Effector memory CD8-positive, alpha-beta T cell (primary cell): Measurements from ENCODE around the gene RHEBL1.
A peak's percentile ranks its signal among the peaks of the same experiment; 100 is the strongest.

ENCODE experiments used
- ATAC-seq: fragments of 150-1000 bp; cut with Tn5 transposase; replicated peaks from 2 replicates; pipeline ENCODE4 v1.10.0; 2021; ENCODE audit warnings: mild to moderate bottlenecking, moderate library complexity
- DNase-seq, 3 experiments: peaks; one replicate each; pipeline ENCODE4 v3.0.0; 2021
- H3K27ac Mint-ChIP-seq, 2 donors: one replicate each; pipeline ENCODE4 v1.8.0; 2022; ENCODE audit warnings: mild to moderate bottlenecking in 2 of 2, mixed read lengths in 2 of 2, moderate library complexity in 2 of 2
- H3K27me3 Mint-ChIP-seq, 2 donors: one replicate each; pipeline ENCODE4 v1.8.0; 2022; ENCODE audit warnings: mixed read lengths in 2 of 2
- H3K36me3 Mint-ChIP-seq: one replicate; pipeline ENCODE4 v1.8.0; 2022; ENCODE audit warnings: mild to moderate bottlenecking, moderate library complexity, mixed read lengths; ENCODE audit not compliant: insufficient read depth
- H3K4me1 Mint-ChIP-seq, 2 donors: one replicate each; pipeline ENCODE4 v1.8.0; 2022; ENCODE audit warnings: low read depth in 2 of 2, mixed read lengths in 2 of 2
- H3K4me3 Mint-ChIP-seq, 2 donors: one replicate each; pipeline ENCODE4 v1.8.0; 2022; ENCODE audit warnings: mild to moderate bottlenecking in 2 of 2, mixed read lengths in 2 of 2, moderate library complexity in 2 of 2
- H3K9me3 Mint-ChIP-seq, 2 donors: one replicate each; pipeline ENCODE4 v1.8.0; 2022; ENCODE audit warnings: mixed read lengths in 2 of 2

RHEBL1 gene

DNA sequence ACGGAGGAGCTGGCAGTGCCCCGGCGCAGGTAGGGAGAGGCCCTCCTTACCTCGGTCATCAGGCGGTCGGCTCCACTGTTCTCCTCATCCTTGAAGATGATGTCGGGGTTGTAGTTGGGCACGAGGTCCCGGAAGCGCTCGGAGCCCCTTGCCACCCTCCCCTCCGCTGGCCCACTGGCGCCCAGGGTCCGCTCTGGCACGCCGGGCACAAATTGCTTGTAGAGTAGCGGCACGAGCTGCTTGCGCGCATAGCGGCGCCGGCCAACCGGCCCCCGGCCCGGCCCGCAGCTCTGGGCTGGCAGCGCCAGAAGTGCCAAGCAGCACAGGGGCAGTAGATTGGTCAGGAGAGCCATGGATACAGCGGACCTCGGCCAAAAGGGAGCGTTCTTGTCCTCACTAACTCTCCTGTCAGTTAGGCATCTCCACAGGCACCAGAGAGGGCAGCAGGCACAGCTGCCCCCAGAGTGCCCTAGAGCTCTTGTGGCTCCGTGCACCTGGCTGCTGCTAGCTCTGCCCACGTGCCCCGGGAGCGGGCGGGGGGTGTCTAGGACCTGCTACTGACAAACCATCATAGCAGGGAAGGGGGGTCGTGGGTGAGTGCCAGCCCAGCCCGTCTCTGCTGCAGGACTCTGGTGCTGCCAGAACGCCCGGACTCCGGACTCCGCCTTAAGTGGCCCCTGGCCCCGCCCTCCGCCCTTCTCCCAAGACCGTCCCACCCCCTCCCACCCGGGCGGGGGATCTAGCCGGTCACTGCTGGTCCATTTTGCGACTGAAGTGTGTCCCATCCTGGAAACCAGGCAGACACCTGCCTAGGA is 24.6 kb upstream of the RHEBL1 start, which contains the start of gene DHH:
Gene DHH, minus strand, starts transcription at position 642 of the 815 bp plus-strand sequence. Its CDS starts 289 bp downstream, at position 353.
- Mint-ChIP-seq H3K4me1 (peaks cover 21 to 27% of the 10 kb centered on the region in 2 donors), H3K4me3 (peak within 1 kb of the TSS; percentile 41 to 48), H3K27ac (no peak within 1 kb of the TSS), H3K27me3 (peaks cover 43 to 65% of the 10 kb centered on the region in 2 donors), H3K36me3 (peaks cover 28% of the 10 kb centered on the region), H3K9me3 (no peaks in the 10 kb centered on the region)
- DNase-seq (no peak), ATAC-seq (peak; percentile 13)

DNA sequence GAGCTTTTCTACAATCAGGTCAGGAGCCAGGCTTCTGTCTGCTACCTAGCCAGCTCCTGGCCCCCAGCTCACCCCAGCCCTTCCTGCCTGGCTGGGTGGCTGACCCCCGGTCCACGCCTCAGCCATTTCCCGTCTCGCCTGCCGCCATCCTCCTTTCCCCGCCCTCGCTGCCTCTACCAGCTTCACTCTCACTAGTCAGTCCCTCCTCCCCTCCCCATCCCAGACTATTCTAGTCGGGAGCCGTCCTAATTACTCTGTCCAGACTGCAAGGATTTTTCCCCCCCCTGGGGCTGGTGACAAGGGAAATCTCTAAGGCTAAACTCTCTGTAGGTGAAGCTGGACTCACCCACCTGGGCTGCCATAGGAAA is 24.0 kb upstream of the RHEBL1 start:
- peaks cover 21 to 27% of the 10 kb centered on the region in 2 donors for H3K4me1 Mint-ChIP-seq
- ATAC-seq, result no peak
- DNase-seq, result no peak
- H3K4me3 Mint-ChIP-seq, result peak overlapping the region; percentile 15 to 31
- H3K27me3 Mint-ChIP-seq, result peaks cover 43 to 70% of the 10 kb centered on the region in 2 donors
- no peak overlapping the region for H3K27ac Mint-ChIP-seq
- peaks cover 23% of the 10 kb centered on the region for H3K36me3 Mint-ChIP-seq
- H3K9me3 Mint-ChIP-seq, result no peaks in the 10 kb centered on the region

DNA sequence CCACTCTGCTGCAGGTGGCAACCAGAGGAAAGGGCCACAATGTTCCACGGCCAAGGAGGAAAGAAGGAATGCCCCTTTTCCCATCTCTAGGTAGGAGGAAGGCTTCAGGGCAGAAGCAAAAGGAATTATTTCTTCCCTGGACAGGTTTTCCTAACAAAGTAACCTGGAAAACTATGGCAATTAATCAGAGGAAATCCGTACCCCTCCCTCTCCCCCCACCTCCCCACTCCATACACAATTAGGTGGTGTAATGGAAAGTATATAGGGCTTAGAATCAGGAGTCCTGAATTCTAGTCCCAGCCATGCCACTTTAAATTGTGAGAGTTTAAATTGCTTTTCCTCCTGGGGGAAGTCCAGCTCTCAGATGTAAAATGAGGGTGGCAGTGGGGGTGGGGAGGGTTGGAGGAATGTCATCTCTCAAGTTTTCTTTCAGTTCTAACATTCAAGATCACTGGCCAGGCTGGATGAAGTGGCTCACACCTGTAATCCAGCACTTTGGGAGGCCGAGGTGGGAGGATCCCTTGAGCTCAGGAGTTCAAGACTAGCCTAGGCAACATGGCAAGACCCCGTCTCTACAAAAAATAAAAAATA is 23.1 kb upstream of the RHEBL1 start:
- no peaks in the 10 kb centered on the region for H3K9me3 Mint-ChIP-seq
- H3K4me3 Mint-ChIP-seq, result no peak overlapping the region
- peaks cover 43 to 78% of the 10 kb centered on the region in 2 donors for H3K27me3 Mint-ChIP-seq
- ATAC-seq (no peak), DNase-seq (no peak)
- H3K27ac Mint-ChIP-seq, result no peak overlapping the region
- peaks cover 21% of the 10 kb centered on the region for H3K36me3 Mint-ChIP-seq
- peaks cover 27 to 32% of the 10 kb centered on the region in 2 donors for H3K4me1 Mint-ChIP-seq

DNA sequence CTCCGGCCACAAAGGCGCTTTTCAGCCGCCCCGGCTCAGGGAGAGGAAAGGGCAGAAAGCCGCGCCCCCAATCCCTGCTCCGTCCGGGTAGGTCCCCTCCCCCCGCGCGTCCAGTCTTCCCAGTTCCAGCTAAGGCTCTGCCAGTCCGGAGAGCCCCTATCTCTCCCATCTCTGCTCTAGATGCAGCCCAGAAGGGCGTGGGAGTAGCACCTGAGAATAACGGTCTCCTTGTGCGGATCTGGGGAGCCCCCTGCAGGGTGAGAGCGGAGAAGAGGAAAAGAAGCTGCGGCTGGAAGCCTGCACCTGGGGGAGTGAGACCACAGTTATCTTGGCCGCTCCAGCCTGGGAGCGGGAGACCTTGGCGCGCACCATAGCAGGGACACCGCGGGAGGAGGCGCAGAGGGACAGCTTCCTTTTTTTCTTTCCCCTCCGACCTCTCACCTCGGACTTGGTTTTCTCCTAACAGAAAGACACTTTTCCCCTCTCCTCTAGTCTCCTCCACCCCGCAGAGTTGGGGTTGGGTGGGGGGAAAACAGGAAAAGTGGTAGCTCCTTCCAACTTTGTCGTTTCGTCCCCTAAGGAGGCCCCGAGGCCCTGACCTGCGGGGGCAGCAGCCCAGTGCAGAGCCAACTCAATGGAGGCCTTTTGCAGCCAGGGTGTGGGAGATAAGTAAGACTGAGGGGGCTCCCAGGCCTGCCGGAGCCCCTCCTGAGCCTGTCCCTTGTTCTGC is 22.5 kb upstream of the RHEBL1 start:
- H3K27ac Mint-ChIP-seq, result no peak overlapping the region
- H3K36me3 Mint-ChIP-seq, result peaks cover 15% of the 10 kb centered on the region
- H3K4me3 Mint-ChIP-seq, result peak overlapping the region in 1 of 2 donors; percentile 73
- ATAC-seq (peak; percentile 31), DNase-seq (peak in 2 of 3 experiments; percentile 40 to 43)
- no peaks in the 10 kb centered on the region for H3K9me3 Mint-ChIP-seq
- peaks cover 43 to 78% of the 10 kb centered on the region in 2 donors for H3K27me3 Mint-ChIP-seq
- H3K4me1 Mint-ChIP-seq, result peaks cover 27 to 32% of the 10 kb centered on the region in 2 donors

DNA sequence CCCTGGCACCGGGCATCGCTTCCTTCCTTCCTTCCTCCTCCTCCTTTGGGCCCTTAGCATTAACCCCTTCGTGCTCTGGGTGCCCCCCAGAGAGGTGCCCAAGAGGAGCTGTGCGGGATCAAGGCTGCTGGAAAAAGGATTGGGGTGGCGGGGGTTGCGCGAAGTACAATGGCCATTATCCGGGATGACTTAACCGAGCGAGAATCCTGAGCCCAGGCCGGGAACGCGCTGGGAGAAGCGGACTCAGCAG is 22.0 kb upstream of the RHEBL1 start:
- Mint-ChIP-seq H3K9me3 (no peaks in the 10 kb centered on the region), H3K4me1 (peaks cover 27 to 32% of the 10 kb centered on the region in 2 donors), H3K36me3 (peaks cover 15% of the 10 kb centered on the region), H3K4me3 (peak overlapping the region in 1 of 2 donors; percentile 73), H3K27ac (no peak overlapping the region), H3K27me3 (peaks cover 43 to 78% of the 10 kb centered on the region in 2 donors)
- ATAC-seq, result no peak
- no peak for DNase-seq

DNA sequence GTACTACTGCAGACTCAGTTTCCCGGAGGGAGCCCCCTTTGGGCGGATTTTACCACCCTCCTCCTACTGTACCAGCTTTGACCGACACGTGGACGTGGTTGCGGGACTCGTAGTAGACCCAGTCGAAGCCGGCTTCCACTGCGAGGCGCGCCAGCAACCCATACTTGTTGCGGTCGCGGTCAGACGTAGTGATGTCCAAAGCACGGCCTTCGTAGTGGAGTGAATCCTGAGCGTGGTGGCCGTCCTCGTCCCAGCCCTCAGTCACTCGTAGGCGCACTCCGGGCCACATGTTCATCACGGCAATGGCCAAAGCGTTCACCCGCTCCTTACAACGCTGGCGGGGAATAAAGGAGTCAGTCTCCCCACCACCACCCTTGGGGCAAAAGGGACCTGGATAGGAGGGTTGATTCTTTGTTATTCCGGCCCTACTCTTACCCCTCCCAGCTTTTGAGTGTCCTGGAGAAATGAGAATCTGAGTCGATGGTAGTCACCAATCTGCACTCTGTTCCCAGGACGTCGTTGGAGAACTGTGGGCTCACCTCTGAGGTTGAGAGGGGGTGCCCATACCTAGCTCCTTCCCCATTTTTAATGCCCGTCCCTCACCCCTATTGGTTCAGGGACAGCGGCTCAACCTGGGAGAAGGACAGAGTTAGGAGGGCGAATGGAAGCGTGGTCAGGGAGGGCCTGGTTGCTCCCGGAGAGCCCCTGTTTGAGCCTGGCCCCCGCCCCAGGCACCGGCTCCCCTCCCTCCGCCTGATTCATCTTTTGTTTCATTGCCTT is 21.5 kb upstream of the RHEBL1 start:
- H3K36me3 Mint-ChIP-seq, result peaks cover 15% of the 10 kb centered on the region
- no peaks in the 10 kb centered on the region for H3K9me3 Mint-ChIP-seq
- peaks cover 43 to 78% of the 10 kb centered on the region in 2 donors for H3K27me3 Mint-ChIP-seq
- no peak overlapping the region for H3K27ac Mint-ChIP-seq
- ATAC-seq (no peak), DNase-seq (no peak)
- H3K4me1 Mint-ChIP-seq, result peaks cover 27 to 32% of the 10 kb centered on the region in 2 donors
- peak overlapping the region; percentile 37 to 73 for H3K4me3 Mint-ChIP-seq

DNA sequence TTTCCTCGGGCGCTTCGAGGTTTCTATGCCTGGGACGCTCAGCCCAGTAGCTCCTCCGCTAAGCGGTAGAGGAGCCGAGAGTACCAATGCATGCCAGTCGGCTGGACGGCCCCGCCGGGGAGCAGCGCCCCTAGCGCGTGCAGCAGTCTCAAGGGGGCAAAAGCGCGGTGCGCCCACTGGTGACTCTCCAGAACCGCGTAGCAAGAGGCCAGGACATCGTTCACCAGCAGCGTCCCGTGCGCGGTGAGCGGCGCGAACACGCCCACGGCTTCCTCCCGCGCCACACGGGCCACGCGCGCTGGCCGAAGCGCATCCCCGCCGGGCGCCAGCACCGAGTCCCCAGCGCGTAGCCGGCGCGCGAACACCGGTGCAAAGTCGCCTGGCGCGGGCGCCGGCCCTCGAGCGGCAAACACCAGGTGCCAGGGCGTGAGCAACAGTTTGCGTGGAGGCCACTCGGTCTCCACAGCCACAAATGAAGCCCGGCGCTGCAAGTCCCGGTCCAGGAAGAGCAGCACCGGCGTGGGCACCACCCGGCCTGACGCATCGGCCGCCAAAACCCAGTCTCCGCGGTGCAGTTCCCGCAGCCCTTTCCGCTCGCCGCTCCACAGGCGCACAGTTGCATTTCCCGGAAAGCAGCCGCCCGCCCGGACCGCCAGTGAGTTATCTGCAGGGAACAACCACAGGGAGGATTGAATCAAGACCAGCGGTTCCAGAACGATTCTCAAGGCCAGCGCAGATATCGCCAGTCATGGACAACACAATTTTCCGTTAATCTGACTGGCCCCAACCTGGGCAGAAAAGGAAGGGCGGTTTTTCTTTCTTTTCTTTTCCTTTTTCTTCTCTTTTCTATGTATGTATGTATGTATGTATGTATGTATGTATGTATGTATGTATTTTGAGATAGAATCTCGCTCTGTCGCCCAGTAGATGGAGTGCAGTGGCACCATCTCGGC is 20.3 kb upstream of the RHEBL1 start:
- ATAC-seq, result peak; percentile 40
- peak overlapping the region; percentile 73 to 74 for H3K4me3 Mint-ChIP-seq
- H3K4me1 Mint-ChIP-seq, result peaks cover 26 to 31% of the 10 kb centered on the region in 2 donors
- peaks cover 9% of the 10 kb centered on the region for H3K36me3 Mint-ChIP-seq
- peak in 1 of 3 experiments; percentile 28 for DNase-seq
- no peak overlapping the region for H3K27ac Mint-ChIP-seq
- H3K9me3 Mint-ChIP-seq, result no peaks in the 10 kb centered on the region
- H3K27me3 Mint-ChIP-seq, result peaks cover 39 to 71% of the 10 kb centered on the region in 2 donors

DNA sequence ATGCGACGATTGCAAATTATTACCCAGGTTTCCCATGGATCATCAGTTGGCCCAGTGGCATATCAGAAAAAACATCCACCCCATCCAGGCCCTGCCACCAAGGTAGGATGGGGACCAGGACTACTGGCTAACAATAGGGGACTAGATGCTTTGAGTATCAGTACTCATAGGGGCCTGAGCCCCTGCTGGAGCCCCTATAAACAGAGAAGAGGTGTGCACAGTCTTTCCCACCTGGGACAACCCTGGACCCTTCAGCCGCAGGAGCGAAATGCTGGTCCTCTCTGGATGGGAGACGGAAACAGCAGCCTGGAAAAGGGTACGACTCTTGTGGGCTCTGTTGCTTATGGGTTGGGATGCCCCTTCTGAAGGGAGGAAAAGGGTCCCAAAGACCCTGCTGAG is 19.2 kb upstream of the RHEBL1 start:
- ATAC-seq (no peak), DNase-seq (no peak)
- peaks cover 22 to 28% of the 10 kb centered on the region in 2 donors for H3K4me1 Mint-ChIP-seq
- no peak overlapping the region for H3K27ac Mint-ChIP-seq
- peaks cover 6% of the 10 kb centered on the region for H3K36me3 Mint-ChIP-seq
- H3K9me3 Mint-ChIP-seq, result no peaks in the 10 kb centered on the region
- peaks cover 33 to 59% of the 10 kb centered on the region in 2 donors for H3K27me3 Mint-ChIP-seq
- H3K4me3 Mint-ChIP-seq, result no peak overlapping the region

DNA sequence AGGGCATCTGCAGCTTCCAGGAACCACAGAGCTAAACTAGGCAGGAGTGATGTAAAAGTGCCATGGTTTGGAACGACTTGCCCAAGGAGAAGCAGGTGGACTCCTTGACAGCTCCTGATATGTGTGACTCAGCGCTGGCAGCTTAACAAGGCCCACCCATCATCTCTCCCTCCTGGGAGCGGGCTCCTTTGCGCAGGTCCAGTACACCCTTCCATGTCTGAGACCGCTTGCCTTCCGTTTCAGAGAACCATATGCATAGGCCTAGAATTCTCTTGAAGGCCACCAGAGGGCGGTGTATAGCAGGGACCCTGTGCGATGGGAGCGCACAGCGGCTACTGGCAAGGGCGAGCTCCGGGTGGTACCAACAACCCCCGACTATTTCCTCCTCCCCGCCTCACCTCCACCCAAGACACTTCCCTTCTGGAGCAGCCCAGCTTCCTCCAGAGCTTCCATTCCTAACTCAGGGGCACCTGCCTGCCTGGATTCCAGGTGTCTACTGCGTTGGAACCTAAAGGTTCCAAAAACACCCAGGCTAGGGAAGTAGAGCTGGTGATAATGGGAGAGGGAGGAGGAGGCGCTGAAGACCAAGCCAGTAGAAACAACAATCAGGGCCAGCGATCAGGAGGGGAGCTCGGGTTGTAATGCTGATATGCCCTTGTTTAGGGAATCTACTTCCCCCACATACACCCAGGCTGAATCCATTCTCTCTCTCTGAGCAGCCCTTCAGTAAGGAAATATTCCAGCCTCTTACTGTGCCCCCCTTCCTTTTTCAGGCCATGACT is 18.6 kb upstream of the RHEBL1 start:
- ATAC-seq (peak; percentile 85), DNase-seq (peak; percentile 65 to 67 (median 67))
- Mint-ChIP-seq H3K4me1 (peaks cover 18 to 24% of the 10 kb centered on the region in 2 donors), H3K9me3 (no peaks in the 10 kb centered on the region), H3K27me3 (peaks cover 27 to 53% of the 10 kb centered on the region in 2 donors), H3K36me3 (peaks cover 2% of the 10 kb centered on the region), H3K27ac (no peak overlapping the region), H3K4me3 (peak overlapping the region; percentile 46 to 59)

DNA sequence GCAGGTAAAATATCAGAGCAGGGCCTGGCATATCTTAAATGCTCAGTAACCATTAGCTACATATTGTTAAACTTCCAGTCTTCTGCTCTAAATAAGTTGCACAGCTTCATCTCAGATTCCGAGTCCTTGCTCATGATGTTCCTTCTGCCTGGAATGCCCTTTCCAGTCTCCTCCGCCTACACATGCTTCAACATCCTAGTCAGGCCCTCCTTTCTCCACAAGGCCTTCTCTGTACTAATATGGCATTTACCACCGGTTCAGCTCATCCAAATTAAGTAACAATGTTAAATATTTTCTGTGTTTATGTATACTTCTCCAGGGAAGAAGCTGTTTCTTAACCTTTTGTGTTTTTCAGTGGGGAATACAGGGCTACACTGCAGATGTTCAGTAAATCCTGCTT is 16.3 kb upstream of the RHEBL1 start:
- H3K27me3 Mint-ChIP-seq, result peaks cover 16 to 31% of the 10 kb centered on the region in 2 donors
- H3K4me3 Mint-ChIP-seq, result no peak overlapping the region
- DNase-seq (no peak), ATAC-seq (no peak)
- H3K27ac Mint-ChIP-seq, result no peak overlapping the region
- H3K9me3 Mint-ChIP-seq, result no peaks in the 10 kb centered on the region
- peaks cover 12 to 17% of the 10 kb centered on the region in 2 donors for H3K4me1 Mint-ChIP-seq
- no peaks in the 10 kb centered on the region for H3K36me3 Mint-ChIP-seq

DNA sequence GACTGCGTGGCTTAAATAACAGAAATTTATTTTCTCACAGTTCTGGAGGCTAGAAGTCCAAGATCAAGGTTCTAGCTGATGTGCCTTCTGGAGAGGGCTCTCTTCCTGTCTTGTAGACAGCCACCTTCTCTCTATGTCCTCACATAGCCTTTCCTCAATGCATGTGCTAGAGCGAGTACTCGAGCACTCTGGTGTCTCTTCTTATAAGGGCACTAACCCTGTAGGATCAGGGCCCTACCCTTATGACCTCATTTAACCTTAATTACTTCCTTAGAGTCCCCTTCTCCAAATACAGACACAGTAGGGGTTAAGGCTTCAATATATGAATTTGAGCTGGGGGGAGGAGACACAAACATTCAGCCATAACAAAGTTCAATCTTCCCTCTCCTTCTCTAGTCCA is 14.7 kb upstream of the RHEBL1 start:
- Mint-ChIP-seq H3K4me1 (peaks cover 6 to 7% of the 10 kb centered on the region in 2 donors), H3K27me3 (peaks cover 6 to 14% of the 10 kb centered on the region in 2 donors), H3K9me3 (no peaks in the 10 kb centered on the region), H3K27ac (no peak overlapping the region), H3K36me3 (no peaks in the 10 kb centered on the region), H3K4me3 (no peak overlapping the region)
- DNase-seq, result no peak
- no peak for ATAC-seq

DNA sequence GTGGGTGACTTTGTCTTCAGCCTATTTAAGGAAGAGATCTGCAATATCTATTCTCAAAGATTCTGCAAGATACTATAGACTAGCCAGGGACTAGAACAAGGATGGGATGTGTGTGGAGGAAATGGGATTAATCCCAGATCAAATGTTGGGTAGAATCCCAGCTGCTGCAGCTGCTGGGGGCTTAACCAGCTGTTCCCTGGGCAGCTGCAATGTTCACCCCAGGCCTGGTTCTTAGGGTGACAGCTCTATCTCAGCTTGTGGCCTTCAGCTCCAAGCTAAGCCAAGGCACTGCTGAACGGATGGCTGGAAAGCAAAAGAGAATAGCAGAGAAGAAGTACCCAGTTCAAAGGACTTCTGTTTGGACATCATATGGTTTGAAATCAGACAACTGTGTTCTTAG is 10.0 kb upstream of the RHEBL1 start:
- Mint-ChIP-seq H3K27ac (peak overlapping the region in 1 of 2 donors; percentile 46), H3K4me3 (no peak overlapping the region), H3K9me3 (no peaks in the 10 kb centered on the region), H3K4me1 (no peaks in the 10 kb centered on the region), H3K36me3 (no peaks in the 10 kb centered on the region), H3K27me3 (peaks cover 0 to 6% of the 10 kb centered on the region in 2 donors)
- ATAC-seq, result no peak
- no peak for DNase-seq
